Parathyroid adenoma (tissue), 2 donors: ENCODE measurements around the gene KRTAP9-9.

ENCODE experiments used
- H2AFZ ChIP-seq: fragments of 300-600 bp; sonication (generic); one replicate; pipeline ENCODE4 v1.7.0; 2017; ENCODE audit warnings: antibody characterized with exemption, mild to moderate bottlenecking
- H3K27ac ChIP-seq: fragments of 300-600 bp; sonication (generic); one replicate; pipeline ENCODE4 v1.7.0; 2017
- H3K27me3 ChIP-seq: fragments of 300-600 bp; sonication (generic); one replicate; pipeline ENCODE4 v1.7.0; 2017; ENCODE audit warnings: low read length; ENCODE audit not compliant: control insufficient read depth, insufficient read depth
- H3K36me3 ChIP-seq: fragments of 300-600 bp; sonication (generic); one replicate; pipeline ENCODE4 v1.7.0; 2017; ENCODE audit warnings: low read length; ENCODE audit not compliant: control insufficient read depth, insufficient read depth
- H3K4me1 ChIP-seq: fragments of 300-600 bp; sonication (generic); one replicate; pipeline ENCODE4 v1.7.0; 2017; ENCODE audit warnings: control low read depth
- H3K4me2 ChIP-seq: fragments of 300-600 bp; sonication (generic); one replicate; pipeline ENCODE4 v1.7.0; 2017; ENCODE audit warnings: low read length
- H3K4me3 ChIP-seq: fragments of 300-600 bp; sonication (generic); one replicate; pipeline ENCODE4 v1.7.0; 2017; ENCODE audit warnings: low read depth, low read length
- H3K79me2 ChIP-seq: fragments of 300-600 bp; sonication (generic); one replicate; pipeline ENCODE4 v1.7.0; 2017; ENCODE audit warnings: control low read depth
- H3K9ac ChIP-seq: fragments of 300-600 bp; sonication (generic); one replicate; pipeline ENCODE4 v1.7.0; 2017; ENCODE audit warnings: mild to moderate bottlenecking
- H3K9me3 ChIP-seq: fragments of 300-600 bp; sonication (generic); one replicate; pipeline ENCODE4 v1.7.0; 2017; ENCODE audit warnings: low read length; ENCODE audit not compliant: control insufficient read depth
- TF ChIP-seq, protein P1 (sequence below): fragments of 300-600 bp; sonication (generic); IDR thresholded peaks from one replicate; pipeline ENCODE4 v1.7.0; 2017; ENCODE audit warnings: antibody characterized with exemption, mild to moderate bottlenecking
- donor health status: primary hyperparathyroidism.

Gene KRTAP9-9

GRCh38 chr17:41287050-41287449, 31.9 kb downstream of the KRTAP9-9 start:
- Histone ChIP-seq H3K4me2 (no peak overlapping the region), H3K27me3 (no peaks in the 10 kb centered on the region), H3K4me1 (no peaks in the 10 kb centered on the region), H3K27ac (no peak overlapping the region), H3K4me3 (no peak overlapping the region), H3K79me2 (no peaks in the 10 kb centered on the region), H2AFZ (no peak overlapping the region), H3K9ac (no peak overlapping the region), H3K36me3 (no peaks in the 10 kb centered on the region), H3K9me3 (no peaks in the 10 kb centered on the region)
- TF ChIP-seq, protein P1, sequence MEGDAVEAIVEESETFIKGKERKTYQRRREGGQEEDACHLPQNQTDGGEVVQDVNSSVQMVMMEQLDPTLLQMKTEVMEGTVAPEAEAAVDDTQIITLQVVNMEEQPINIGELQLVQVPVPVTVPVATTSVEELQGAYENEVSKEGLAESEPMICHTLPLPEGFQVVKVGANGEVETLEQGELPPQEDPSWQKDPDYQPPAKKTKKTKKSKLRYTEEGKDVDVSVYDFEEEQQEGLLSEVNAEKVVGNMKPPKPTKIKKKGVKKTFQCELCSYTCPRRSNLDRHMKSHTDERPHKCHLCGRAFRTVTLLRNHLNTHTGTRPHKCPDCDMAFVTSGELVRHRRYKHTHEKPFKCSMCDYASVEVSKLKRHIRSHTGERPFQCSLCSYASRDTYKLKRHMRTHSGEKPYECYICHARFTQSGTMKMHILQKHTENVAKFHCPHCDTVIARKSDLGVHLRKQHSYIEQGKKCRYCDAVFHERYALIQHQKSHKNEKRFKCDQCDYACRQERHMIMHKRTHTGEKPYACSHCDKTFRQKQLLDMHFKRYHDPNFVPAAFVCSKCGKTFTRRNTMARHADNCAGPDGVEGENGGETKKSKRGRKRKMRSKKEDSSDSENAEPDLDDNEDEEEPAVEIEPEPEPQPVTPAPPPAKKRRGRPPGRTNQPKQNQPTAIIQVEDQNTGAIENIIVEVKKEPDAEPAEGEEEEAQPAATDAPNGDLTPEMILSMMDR, result no peak

- Histone ChIP-seq H3K9me3 (no peaks in the 10 kb centered on the region), H3K79me2 (no peaks in the 10 kb centered on the region), H3K4me3 (no peak overlapping the region), H3K9ac (no peak overlapping the region), H3K4me1 (no peaks in the 10 kb centered on the region), H3K4me2 (no peak overlapping the region), H3K36me3 (no peaks in the 10 kb centered on the region), H3K27ac (no peak overlapping the region), H2AFZ (no peak overlapping the region), H3K27me3 (no peaks in the 10 kb centered on the region)
- TF ChIP-seq, protein P1, result no peak
Measured at GRCh38 chr17:41294016-41294415, 38.8 kb downstream of the KRTAP9-9 start.

- TF ChIP-seq, protein P1, result no peak
- H2AFZ ChIP-seq, result no peak overlapping the region
- H3K9ac ChIP-seq, result no peak overlapping the region
- H3K4me1 ChIP-seq, result no peaks in the 10 kb centered on the region
- H3K79me2 ChIP-seq, result no peaks in the 10 kb centered on the region
- no peaks in the 10 kb centered on the region for H3K36me3 ChIP-seq
- no peak overlapping the region for H3K4me3 ChIP-seq
- H3K27me3 ChIP-seq, result no peaks in the 10 kb centered on the region
- no peaks in the 10 kb centered on the region for H3K9me3 ChIP-seq
- no peak overlapping the region for H3K4me2 ChIP-seq
- H3K27ac ChIP-seq, result no peak overlapping the region
Measured at GRCh38 chr17:41296846-41297245, 41.7 kb downstream of the KRTAP9-9 start.

DNA sequence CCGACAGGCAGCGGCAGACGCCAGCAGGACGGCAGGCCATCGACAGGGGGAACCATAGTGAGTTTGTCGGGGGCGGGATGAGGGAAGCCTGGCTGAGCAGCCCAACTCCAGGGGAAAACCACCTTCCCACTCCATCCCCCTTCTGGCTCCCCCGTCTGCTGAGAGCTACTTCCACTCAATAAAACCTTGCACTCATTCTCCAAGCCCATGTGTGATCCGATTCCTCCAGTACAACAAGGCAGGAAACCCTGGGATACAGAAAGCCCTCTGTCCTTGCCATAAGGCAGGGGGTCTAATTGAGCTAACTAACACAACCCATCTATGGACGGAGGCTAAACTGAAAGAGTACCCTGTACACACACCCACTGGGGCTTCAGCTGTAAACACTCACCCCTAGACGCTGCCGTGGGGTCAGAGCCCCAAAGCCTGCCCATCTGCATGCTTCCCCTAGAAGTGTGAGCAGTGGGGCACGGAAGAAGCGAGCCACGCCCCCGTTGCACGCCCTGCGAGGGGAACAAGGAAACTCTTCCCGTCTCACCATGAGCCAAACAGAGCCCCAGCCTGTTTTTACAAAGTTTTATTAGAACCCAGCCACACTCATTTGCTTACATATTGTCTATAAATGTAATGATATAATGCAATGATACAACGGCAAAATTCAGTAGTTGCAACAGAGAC, 43.4 kb downstream of the KRTAP9-9 start:
- no peaks in the 10 kb centered on the region for H3K4me1 ChIP-seq
- H2AFZ ChIP-seq, result no peak overlapping the region
- no peak overlapping the region for H3K27ac ChIP-seq
- H3K4me2 ChIP-seq, result no peak overlapping the region
- H3K9ac ChIP-seq, result no peak overlapping the region
- no peaks in the 10 kb centered on the region for H3K27me3 ChIP-seq
- no peaks in the 10 kb centered on the region for H3K9me3 ChIP-seq
- no peak overlapping the region for H3K4me3 ChIP-seq
- H3K79me2 ChIP-seq, result no peaks in the 10 kb centered on the region
- TF ChIP-seq, protein P1, result no peak
- H3K36me3 ChIP-seq, result no peaks in the 10 kb centered on the region

GRCh38 chr17:41301204-41301790, 46.1 kb downstream of the KRTAP9-9 start:
- Histone ChIP-seq H3K27ac (no peak overlapping the region), H3K79me2 (no peaks in the 10 kb centered on the region), H3K4me2 (no peak overlapping the region), H3K36me3 (no peaks in the 10 kb centered on the region), H3K4me1 (no peaks in the 10 kb centered on the region), H3K27me3 (no peaks in the 10 kb centered on the region), H3K4me3 (no peak overlapping the region), H2AFZ (no peak overlapping the region), H3K9me3 (no peaks in the 10 kb centered on the region), H3K9ac (no peak overlapping the region)
- TF ChIP-seq, protein P1, result no peak
